ENCODE data around the gene F13A1.

Gene F13A1

GRCh38 chr6:6319952-6320811 is at the start of gene F13A1:
Gene F13A1, minus strand, starts transcription at chr6:6320662. Its CDS starts 1,998 bp downstream, at chr6:6318664.
- H3K27me3 ChIP-seq (ENCODE audit: control insufficient read depth, insufficient read depth, low read length), result peaks cover 80% of the 10 kb centered on the region
- no peak within 1 kb of the TSS for H3K27ac ChIP-seq (ENCODE audit: low read depth, low read length)
- peak within 1 kb of the TSS; percentile 24 for H3K9ac ChIP-seq (ENCODE audit: low read length)
- peak within 1 kb of the TSS; percentile 66 for H3K4me3 ChIP-seq (ENCODE audit: low read depth, low read length)
- H3K36me3 ChIP-seq (ENCODE audit: control insufficient read depth, insufficient read depth, low read length), result no peaks in the 10 kb centered on the region
- H3K9me3 ChIP-seq (ENCODE audit: control insufficient read depth, insufficient read depth, low read depth, low read length), result no peaks in the 10 kb centered on the region
- H3K4me1 ChIP-seq (ENCODE audit: control insufficient read depth, insufficient read depth, low read length), result no peaks in the 10 kb centered on the region

GRCh38 chr6:6368684-6369052 is 48.2 kb upstream of the F13A1 start:
- Histone ChIP-seq H3K36me3 (ENCODE audit: control insufficient read depth, insufficient read depth, low read length) (no peaks in the 10 kb centered on the region), H3K9ac (ENCODE audit: low read length) (no peak overlapping the region), H3K27me3 (ENCODE audit: control insufficient read depth, insufficient read depth, low read length) (no peaks in the 10 kb centered on the region), H3K4me1 (ENCODE audit: control insufficient read depth, insufficient read depth, low read length) (no peaks in the 10 kb centered on the region), H3K27ac (ENCODE audit: low read depth, low read length) (no peak overlapping the region), H3K4me3 (ENCODE audit: low read depth, low read length) (no peak overlapping the region), H3K9me3 (ENCODE audit: control insufficient read depth, insufficient read depth, low read depth, low read length) (no peaks in the 10 kb centered on the region)

DNA sequence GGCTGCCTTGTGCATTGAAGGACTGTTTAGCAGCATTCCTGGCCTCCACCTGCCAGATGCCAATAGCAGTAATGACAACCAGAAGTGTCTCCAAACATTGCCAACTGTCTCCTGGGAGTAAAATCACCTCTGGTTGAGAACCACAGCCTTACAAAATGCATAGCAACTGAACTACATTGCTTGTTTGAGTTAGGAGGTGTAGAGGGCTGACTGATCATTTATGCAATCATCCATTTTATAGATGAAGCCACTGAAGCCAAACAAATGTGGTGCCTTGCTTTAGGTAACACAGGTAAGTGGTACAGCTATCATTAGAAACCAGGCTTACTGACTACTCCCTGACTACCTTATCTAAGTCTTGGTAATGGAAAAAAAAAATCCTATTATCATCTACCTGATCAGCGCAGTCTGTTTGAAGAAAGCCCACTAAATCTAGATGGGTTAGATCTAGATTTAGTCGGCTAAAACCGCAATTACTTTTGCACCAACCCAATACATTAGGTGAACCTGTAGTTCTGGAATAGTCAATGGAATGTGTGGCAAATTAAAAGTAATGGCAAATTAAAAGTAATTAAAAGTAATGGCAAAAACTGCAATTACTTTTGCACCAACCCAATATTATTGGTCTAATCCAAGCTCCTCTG is 47.7 kb upstream of the F13A1 start:
- no peaks in the 10 kb centered on the region for H3K27me3 ChIP-seq (ENCODE audit: control insufficient read depth, insufficient read depth, low read length)
- no peaks in the 10 kb centered on the region for H3K9me3 ChIP-seq (ENCODE audit: control insufficient read depth, insufficient read depth, low read depth, low read length)
- H3K4me1 ChIP-seq (ENCODE audit: control insufficient read depth, insufficient read depth, low read length), result no peaks in the 10 kb centered on the region
- H3K36me3 ChIP-seq (ENCODE audit: control insufficient read depth, insufficient read depth, low read length), result no peaks in the 10 kb centered on the region
- H3K9ac ChIP-seq (ENCODE audit: low read length), result no peak overlapping the region
- H3K27ac ChIP-seq (ENCODE audit: low read depth, low read length), result no peak overlapping the region
- no peak overlapping the region for H3K4me3 ChIP-seq (ENCODE audit: low read depth, low read length)

- Histone ChIP-seq H3K27me3 (ENCODE audit: control insufficient read depth, insufficient read depth, low read length) (no peaks in the 10 kb centered on the region), H3K4me1 (ENCODE audit: control insufficient read depth, insufficient read depth, low read length) (peaks cover 4% of the 10 kb centered on the region; the same call in 1 of the 2 replicates), H3K9me3 (ENCODE audit: control insufficient read depth, insufficient read depth, low read depth, low read length) (no peaks in the 10 kb centered on the region), H3K4me3 (ENCODE audit: low read depth, low read length) (no peak overlapping the region), H3K27ac (ENCODE audit: low read depth, low read length) (no peak overlapping the region), H3K9ac (ENCODE audit: low read length) (no peak overlapping the region), H3K36me3 (ENCODE audit: control insufficient read depth, insufficient read depth, low read length) (no peaks in the 10 kb centered on the region)
Observed at GRCh38 chr6:6366803-6367202, 46.3 kb upstream of the F13A1 start.

GRCh38 chr6:6365242-6365641 is 44.8 kb upstream of the F13A1 start:
- H3K27me3 ChIP-seq (ENCODE audit: control insufficient read depth, insufficient read depth, low read length), result no peaks in the 10 kb centered on the region
- no peaks in the 10 kb centered on the region for H3K36me3 ChIP-seq (ENCODE audit: control insufficient read depth, insufficient read depth, low read length)
- no peak overlapping the region for H3K27ac ChIP-seq (ENCODE audit: low read depth, low read length)
- no peak overlapping the region for H3K9ac ChIP-seq (ENCODE audit: low read length)
- H3K9me3 ChIP-seq (ENCODE audit: control insufficient read depth, insufficient read depth, low read depth, low read length), result no peaks in the 10 kb centered on the region
- no peak overlapping the region for H3K4me3 ChIP-seq (ENCODE audit: low read depth, low read length)
- peaks cover 4% of the 10 kb centered on the region; the same call in 1 of the 2 replicates for H3K4me1 ChIP-seq (ENCODE audit: control insufficient read depth, insufficient read depth, low read length)

DNA sequence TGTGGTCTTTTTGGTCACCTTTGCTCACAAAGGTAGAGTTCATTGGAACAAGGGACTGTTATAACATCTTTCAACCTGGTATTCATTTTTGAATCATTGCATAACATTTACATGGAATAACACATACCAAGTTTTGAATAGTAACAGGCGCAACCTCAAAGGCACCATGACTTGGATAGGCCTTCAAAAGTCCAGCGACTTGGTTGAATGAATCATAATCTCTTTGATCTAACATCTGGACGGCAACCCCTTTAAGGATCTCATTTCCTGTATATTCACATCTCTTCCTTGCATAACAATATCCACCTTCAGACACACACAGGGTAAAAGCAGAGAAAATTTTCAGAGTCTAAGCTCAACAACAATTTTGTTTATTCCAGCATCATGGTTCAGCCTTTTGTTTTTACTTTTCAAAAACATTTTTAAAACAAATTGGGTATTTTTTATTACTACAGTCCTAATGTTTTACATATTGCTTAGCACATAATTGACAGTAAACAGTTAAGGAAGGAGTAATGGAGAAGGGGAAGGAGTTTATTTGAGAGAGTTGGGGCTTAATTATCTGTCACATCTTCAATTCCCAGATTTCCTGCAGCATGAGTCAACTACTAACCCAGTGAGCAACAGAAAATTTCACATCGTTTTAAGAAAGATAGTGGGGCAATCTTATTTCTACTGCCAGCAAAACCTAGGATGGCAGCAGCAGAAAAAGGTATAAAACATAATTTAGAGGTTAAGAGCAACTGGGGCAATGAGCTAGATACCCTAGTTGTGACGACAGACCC is 41.8 kb upstream of the F13A1 start:
- Histone ChIP-seq H3K36me3 (ENCODE audit: control insufficient read depth, insufficient read depth, low read length) (no peaks in the 10 kb centered on the region), H3K27me3 (ENCODE audit: control insufficient read depth, insufficient read depth, low read length) (no peaks in the 10 kb centered on the region), H3K9me3 (ENCODE audit: control insufficient read depth, insufficient read depth, low read depth, low read length) (no peaks in the 10 kb centered on the region), H3K4me1 (ENCODE audit: control insufficient read depth, insufficient read depth, low read length) (peaks cover 4% of the 10 kb centered on the region; the same call in 1 of the 2 replicates), H3K9ac (ENCODE audit: low read length) (no peak overlapping the region), H3K27ac (ENCODE audit: low read depth, low read length) (no peak overlapping the region), H3K4me3 (ENCODE audit: low read depth, low read length) (no peak overlapping the region)

DNA sequence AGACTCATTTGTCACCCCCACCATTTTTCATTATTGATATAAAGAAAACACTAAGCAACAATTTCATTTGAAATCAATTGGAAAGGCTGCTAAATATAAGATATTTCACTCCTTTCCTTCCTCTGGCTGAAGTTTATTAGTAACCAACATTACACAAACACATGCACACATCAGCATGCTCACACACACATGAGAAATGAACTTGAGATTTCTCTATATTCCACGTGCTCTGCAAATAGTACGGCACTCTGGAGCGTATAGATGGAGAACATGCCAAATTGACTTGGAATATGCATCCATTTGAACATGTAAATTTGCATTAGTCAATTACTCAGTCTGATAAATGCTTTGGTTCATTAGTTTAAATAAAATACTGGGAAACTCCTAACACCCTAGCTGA is 37.1 kb upstream of the F13A1 start:
- Histone ChIP-seq H3K36me3 (ENCODE audit: control insufficient read depth, insufficient read depth, low read length) (no peaks in the 10 kb centered on the region), H3K9ac (ENCODE audit: low read length) (no peak overlapping the region), H3K4me1 (ENCODE audit: control insufficient read depth, insufficient read depth, low read length) (peaks cover 4% of the 10 kb centered on the region; the same call in 1 of the 2 replicates), H3K4me3 (ENCODE audit: low read depth, low read length) (no peak overlapping the region), H3K9me3 (ENCODE audit: control insufficient read depth, insufficient read depth, low read depth, low read length) (no peaks in the 10 kb centered on the region), H3K27me3 (ENCODE audit: control insufficient read depth, insufficient read depth, low read length) (peaks cover 5% of the 10 kb centered on the region; the same call in 1 of the 2 replicates), H3K27ac (ENCODE audit: low read depth, low read length) (no peak overlapping the region)

GRCh38 chr6:6357032-6357431 is 36.6 kb upstream of the F13A1 start:
- Histone ChIP-seq H3K9me3 (ENCODE audit: control insufficient read depth, insufficient read depth, low read depth, low read length) (no peaks in the 10 kb centered on the region), H3K27me3 (ENCODE audit: control insufficient read depth, insufficient read depth, low read length) (peaks cover 5% of the 10 kb centered on the region; the same call in 1 of the 2 replicates), H3K27ac (ENCODE audit: low read depth, low read length) (no peak overlapping the region), H3K9ac (ENCODE audit: low read length) (no peak overlapping the region), H3K4me1 (ENCODE audit: control insufficient read depth, insufficient read depth, low read length) (peaks cover 2% of the 10 kb centered on the region; the same call in 1 of the 2 replicates), H3K4me3 (ENCODE audit: low read depth, low read length) (no peak overlapping the region), H3K36me3 (ENCODE audit: control insufficient read depth, insufficient read depth, low read length) (no peaks in the 10 kb centered on the region)

DNA sequence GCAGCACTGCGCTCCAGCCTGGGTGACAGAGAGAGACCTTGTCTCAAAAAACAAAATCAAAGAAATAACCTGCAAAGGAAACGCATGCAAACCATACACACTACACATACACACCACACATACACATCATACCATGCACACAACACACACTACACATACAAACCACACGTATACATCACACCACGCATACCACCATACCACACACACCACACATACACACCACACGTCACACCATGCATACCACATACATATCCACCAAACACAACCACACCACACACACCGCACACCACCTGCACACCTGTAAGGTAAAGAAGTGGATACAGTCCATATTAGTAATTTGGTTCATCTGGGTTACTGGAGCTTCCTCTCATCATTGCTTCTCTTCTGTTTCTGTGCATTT is 32.3 kb upstream of the F13A1 start:
- H3K36me3 ChIP-seq (ENCODE audit: control insufficient read depth, insufficient read depth, low read length), result no peaks in the 10 kb centered on the region
- H3K27me3 ChIP-seq (ENCODE audit: control insufficient read depth, insufficient read depth, low read length), result peaks cover 13% of the 10 kb centered on the region
- no peak overlapping the region for H3K9ac ChIP-seq (ENCODE audit: low read length)
- H3K27ac ChIP-seq (ENCODE audit: low read depth, low read length), result no peak overlapping the region
- H3K9me3 ChIP-seq (ENCODE audit: control insufficient read depth, insufficient read depth, low read depth, low read length), result no peaks in the 10 kb centered on the region
- H3K4me1 ChIP-seq (ENCODE audit: control insufficient read depth, insufficient read depth, low read length), result no peaks in the 10 kb centered on the region
- no peak overlapping the region for H3K4me3 ChIP-seq (ENCODE audit: low read depth, low read length)

- H3K36me3 ChIP-seq (ENCODE audit: control insufficient read depth, insufficient read depth, low read length), result no peaks in the 10 kb centered on the region
- no peak overlapping the region for H3K4me3 ChIP-seq (ENCODE audit: low read depth, low read length)
- no peak overlapping the region for H3K9ac ChIP-seq (ENCODE audit: low read length)
- no peak overlapping the region for H3K27ac ChIP-seq (ENCODE audit: low read depth, low read length)
- H3K27me3 ChIP-seq (ENCODE audit: control insufficient read depth, insufficient read depth, low read length), result peaks cover 13% of the 10 kb centered on the region
- H3K4me1 ChIP-seq (ENCODE audit: control insufficient read depth, insufficient read depth, low read length), result no peaks in the 10 kb centered on the region
- H3K9me3 ChIP-seq (ENCODE audit: control insufficient read depth, insufficient read depth, low read depth, low read length), result no peaks in the 10 kb centered on the region
Observed at GRCh38 chr6:6351511-6352025, 31.1 kb upstream of the F13A1 start.
